Stimulated activated CD8-positive, alpha-beta memory T cell treated with anti-CD3 and anti-CD28 coated beads, Interleukin-12 subunit alpha, Interleukin-12 subunit beta, amount 100 ng/mL, for 4 hours (primary cell): ENCODE measurements around the gene KRT13.

Source experiments
- DNase-seq: peaks from one replicate; pipeline ENCODE4 v3.0.0-alpha.2; 2020; ENCODE audit warnings: low read depth

The KRT13 gene

DNA sequence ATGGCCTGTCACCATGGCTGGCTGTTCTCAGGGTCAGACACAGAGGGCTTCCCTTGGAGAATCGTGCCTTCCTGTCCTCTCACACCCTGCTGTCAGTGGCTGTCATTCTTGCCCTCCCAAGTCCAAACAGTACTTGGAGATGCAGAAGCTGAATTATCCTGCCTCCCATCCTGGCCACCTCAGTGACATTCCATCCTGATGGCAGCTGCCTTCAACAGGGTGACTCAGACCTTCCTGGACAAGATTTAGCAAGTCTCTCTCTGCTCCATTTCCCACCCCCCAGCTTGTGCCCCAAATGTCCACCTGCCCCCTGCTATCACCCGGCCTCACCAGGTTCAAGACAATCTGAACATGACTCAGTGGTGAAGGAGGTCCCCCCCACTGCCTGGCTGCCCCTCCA is 10.9 kb downstream of the KRT13 start:
- no peak for DNase-seq

DNA sequence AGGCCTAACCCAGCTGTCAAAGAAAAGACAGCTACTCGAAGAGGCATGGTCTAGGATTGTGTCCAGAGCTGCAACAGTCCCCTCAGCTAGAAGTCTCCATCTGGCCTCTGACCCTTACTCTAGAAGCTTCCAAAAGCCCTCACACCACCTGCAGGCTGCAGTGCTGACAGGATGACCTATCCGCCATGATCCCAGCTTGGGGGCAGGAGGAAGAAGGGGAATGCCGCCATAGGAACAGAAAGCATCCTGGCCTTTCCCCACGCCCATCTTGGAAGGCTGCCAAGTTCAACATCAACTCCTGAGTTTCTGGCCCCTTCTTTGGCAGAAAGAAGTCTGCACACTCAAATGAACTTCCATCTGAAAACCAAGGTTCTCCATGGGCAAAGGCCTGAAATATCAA is 12.6 kb downstream of the KRT13 start:
- DNase-seq = no peak

DNA sequence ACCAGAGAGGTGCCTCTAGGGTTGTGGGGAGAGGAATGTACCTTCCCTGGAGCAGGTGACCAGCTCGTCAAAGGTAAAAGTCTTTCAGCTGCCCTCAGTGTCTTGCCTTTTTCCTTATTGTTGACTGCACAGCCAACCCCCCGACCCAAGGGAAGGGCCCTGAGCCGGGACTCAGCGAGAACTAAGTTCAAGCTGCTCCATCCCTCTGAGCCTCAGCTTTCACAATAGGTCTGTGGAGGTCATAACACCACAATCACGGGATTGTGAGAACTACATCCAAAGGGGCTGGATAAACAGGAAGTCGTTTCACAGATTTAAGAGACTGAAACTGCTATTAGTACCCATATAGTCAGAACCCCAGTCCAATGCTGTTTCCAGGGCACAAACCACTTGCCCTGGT is 13.1 kb downstream of the KRT13 start:
- DNase-seq = no peak

DNA sequence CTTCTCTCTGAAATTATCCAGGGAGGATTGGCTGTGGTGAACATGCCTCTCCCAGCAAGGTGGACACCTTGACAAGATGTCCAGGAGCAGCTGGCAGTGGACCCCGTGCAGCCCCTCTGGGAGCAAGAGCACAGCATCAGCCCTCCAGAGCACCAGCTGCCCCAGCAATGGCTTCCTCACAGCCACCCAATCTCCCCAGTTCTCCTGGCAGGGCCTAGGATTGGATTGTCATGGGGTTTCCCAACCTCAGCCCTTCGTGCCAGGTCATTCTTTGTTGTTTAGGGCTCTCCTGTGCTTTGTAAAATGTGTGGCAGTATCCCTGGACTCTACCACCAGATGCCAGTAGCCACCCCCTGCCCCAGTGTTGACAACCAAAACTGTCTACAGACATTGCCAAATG is 13.9 kb downstream of the KRT13 start:
- DNase-seq = no peak

DNA sequence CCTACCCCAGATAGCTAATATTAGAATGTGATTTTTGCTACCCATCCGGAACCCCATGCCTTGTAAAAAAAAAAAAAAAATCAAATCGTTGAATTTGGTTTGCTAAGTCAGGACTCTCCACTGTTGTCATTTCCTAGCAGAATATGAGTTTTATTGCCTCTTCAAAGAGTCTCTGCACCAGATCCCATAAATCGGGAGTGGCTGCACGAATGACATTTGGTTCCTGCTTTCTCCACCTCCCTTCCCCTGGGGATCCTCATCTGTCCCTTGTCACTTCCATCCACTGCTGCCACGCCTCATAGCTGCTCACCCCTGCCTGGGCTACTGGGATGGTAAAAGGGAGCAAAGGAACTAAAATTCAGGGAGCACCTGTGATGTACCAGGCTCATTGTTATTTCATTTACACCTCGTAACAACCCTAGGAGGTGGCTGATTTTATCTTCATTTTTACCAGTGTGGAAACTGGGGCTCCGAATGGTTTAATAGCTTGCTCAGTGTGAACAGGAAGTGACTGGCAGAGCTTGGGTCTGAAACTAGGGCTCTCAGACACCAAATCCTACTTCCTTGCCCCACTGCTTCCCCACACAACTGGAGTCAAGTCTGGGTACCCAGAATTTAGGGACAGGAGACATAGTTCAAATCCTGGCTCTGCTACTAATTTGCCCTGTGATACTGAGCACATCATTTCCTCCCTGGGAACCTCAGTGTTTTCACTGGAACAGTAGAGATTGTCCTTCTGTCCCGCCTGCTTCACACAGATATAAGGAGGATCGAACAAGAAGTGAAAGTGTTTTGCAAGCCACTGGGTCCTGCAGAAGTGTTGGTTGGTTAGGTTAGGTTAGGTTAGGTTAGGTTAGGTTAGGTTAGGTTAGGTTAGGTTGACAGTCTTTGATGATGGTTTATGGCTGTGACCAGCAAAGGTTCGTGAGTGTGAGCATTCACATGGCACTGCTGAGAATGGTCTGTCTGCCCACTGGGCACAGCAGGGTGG is 15.1 kb downstream of the KRT13 start:
- no peak for DNase-seq

DNA sequence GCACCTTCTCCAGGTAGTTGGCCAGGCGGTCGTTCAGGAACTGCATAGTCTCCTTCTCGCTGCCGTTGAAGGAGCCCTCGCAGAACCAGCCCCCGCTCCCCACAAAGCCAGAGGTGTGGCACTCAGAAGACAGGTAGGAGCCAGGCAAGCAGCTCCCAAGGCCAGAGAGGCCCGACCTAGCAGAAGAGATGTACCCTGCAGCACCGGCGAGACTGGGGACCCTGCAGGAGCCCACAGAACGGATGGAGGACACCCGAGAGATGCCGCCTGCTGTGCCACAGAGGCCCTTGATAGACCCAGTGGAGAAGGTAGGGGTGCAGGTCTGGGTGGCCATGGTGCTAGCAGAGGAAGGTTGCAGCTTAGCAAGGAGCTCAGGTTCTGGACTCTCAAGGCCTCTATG is 15.9 kb downstream of the KRT13 start, which contains the start of gene KRT36:
Gene KRT36, minus strand, starts transcription at position 380 of the 400 bp plus-strand sequence. Its CDS starts 46 bp downstream, at position 334.
- DNase-seq = no peak

DNA sequence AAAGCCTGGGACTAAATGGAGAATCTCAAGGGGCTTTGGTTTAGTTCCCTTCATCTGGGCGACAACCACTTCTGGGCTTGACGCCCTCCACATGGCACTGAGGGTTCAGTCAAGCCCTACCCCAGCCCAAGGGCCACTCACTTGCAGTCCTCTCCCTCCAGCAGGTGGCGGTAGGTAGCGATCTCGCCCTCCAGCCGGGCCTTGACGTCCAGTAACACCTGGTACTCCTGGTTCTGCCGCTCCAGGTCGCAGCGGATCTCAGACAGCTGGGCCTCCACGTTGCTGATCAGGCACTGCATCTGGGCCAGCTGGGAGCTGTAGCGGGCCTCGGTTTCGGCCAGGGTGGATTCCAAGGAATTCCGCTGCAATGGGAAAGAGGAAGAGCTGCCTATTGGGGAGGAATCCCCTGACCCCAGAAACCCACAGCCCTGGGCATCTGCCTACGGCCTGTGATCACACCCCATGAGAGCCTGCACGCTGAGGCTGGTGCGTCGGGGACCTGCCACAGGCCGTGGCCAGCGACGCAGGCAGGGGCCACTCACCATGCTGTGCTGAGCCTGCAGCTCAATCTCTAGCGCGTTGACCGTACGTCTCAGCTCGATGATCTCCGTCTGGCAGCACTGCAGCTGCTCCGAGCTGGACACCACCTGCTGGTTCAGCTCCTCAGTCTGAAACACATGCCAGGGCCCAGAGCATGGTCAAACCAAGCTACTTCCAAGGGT is 18.4 kb downstream of the KRT13 start:
- no peak for DNase-seq

DNA sequence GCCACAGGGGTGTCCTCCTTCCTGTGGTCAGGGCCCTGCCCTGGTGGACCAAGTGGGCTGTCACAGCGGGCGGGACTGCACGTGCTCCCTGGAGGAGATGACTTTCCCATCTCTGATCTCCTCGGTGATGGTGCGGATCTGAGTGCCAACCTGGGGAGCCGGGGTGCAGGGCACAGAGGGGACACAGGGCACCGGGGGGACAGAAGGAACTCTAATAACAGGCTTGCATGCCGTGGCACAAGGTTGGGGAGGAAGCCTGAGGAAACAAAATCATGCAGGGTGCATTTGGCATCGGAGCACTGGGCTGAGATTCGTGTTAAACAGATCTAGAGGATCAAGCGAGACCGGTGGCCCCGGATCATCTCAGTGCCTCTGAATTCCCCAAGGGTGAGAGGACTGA is 19.1 kb downstream of the KRT13 start:
- no peak for DNase-seq

DNA sequence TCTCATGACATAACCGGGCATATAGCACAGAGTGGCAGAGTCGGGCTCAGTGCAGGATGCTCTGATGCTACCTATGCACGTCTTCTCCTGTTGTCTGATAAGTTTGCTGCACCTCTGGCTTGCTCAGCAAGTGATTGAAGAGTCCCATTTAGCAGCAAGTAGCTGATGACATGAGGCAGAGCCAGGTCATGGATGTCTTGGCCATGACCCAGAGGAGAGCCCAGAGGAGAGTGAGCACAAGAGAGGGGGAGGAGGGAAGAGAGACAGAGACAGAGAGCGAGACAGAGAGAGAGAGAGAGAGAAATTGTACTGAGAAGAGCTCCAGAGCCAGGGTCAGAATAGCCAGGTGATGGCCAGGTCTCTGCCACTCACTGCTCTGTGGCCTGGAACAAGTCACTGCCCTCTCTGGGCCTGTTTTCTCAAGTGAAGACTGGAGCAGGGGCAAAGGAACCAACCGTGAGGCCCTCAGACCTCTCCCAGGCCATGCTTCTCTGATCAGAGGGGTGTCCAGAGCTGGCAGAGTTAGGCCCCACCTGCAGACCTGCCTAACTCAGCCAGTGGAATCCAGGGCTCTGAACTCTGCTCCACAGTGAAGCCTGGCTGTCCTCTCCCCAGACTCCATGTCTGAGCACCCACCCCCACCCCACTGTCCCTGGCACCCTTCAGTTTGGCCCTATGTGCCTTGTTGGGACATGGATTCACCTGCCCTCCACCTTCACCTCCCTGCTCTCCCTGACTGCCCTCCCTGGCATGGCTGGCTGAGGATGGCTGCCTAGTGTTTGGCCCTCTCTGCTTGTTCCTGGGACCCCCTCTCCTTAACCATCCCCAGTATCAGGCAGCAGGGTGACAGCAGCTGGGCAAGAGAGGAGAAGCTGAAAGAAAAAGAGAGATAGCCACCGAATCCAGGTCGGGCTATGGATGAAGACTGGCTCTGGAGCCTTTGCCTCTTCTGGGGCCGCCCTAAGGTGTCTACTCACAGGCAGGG is 20.2 kb downstream of the KRT13 start:
- no peak for DNase-seq

DNA sequence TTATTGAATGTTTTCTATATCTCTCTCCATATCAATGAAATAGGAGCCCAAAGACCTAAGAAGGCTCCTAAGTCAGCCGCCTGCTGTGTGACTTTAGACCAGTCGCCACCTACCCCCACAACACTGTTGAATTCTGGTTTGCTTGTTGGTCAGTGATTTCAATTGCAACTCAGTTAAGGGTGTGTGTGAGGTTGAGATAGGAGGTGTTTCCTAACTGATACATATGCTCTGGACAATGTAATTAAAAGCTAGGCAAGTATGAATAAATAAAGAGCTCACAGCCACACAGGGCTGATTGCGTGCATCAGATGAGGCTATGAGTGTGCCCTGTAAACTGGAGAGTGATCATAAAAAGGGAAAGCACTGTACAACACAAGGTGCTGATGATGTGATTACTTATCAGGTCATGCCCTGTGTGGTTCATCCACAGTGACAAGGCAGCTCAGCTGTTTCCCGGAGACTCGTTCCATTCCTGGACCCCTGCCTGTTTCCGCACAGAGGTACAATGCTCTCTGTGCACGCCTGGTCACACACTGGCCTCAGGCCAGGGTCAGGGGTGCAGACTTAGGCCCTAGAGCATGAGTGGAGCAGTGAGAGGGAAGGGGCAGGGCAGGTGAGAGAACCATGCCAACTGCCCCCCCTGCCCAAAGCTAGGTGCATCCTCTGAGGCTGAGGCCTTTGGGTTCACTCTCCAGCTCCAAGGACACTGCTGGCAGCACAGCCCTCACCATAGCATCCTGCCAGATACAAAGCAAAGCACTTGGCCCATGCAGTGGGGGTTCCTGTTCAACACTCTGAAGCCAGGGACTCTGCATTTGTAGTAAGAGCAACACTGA is 21.2 kb downstream of the KRT13 start:
- no peak for DNase-seq

DNA sequence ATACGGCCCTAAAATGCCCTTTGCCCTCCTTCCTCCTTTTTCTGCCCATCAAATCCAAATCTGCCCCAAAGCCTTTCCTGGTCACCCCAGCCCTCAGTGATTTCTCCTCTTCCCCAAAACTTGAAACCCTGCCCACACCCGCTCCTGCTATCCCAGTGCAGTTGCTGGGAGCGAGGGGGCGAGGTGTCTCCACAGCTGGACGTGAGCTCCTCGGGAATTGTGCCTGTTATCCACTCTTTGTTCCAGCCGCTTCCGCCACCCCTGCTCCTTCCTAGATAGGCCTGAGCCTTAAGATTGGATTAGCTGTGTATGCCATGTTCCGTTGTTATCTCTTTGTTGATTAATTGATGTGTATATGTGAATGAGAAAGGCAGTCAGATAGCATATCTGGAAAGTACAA is 21.9 kb downstream of the KRT13 start:
- no peak for DNase-seq

DNA sequence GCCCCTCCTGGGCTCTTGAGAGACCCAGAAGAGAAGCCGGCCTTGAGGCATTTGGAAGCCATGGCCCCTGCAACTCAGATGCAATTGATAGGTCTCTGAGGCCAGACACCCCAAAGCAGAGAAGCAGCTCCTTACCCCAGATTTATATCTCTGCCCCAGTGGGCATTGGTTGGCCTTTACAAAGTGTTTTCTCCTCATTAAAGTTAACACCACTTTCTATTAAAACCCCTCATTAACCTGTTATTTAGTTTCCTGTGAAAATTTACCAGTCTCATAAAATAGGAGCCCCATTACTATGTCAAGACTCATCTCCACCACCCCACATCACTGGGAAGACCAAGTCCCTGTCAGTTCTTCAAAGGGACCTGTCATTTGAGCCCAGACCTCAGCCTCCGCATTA is 24.4 kb downstream of the KRT13 start, which contains the start of gene KRT35:
Gene KRT35, minus strand, starts transcription at position 116 of the 400 bp plus-strand sequence. Its CDS starts 54 bp downstream, at position 62.
- no peak for DNase-seq

DNA sequence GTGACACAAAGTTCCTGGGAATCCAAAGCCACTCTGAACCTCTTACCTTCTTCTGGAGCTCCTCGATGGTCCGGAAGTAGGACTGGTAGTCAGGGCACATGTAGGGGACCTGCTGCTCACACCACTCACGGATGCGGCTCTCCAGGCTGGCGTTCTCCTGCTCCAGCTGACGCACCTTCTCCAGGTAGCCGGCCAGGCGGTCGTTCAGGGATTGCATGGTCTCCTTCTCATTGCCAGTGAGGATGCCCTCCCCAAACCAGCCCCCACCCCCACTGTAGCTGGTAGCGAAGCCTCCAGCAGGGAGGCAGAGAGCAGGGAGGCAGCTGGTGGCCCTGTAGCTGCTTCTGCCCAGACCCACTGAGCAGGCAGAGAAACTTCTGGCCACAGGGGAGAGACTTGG is 24.8 kb downstream of the KRT13 start:
- DNase-seq = no peak

DNA sequence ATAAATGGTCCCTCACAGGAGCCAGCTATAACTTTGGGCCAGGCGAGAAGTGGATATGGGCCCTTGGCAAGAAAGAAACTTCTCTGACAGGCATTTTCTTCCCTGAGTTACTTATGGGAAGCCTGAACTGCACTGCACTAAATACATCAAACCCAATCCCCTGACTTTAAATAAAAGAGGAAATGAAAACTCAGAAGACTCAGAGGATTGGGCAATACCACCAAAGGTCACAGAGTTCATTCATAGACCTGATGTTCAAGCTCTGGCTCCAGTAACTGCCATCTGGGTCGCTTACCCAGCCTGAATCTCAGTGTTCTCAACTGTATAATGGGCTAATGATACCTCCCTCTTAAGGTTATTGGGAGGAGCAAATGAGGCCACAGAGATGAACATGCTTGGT is 25.3 kb downstream of the KRT13 start:
- no peak for DNase-seq

DNA sequence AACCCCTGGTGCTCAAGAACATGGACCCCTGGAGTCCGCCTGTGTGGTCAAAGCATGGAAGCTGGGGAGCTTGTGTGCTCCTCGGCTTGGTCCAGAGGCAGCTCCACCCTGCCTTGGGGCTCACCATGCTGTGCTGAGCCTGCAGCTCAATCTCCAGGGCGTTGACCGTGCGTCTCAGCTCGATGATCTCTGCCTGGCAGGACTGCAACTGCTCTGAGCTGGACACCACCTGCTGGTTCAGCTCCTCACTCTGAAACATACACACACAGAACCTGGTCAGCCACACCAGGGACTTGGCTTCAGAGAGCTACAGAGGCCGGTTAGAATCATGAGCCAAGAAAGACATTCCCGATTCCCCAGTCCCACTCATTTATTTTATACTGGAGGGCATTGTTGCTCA is 27.2 kb downstream of the KRT13 start:
- no peak for DNase-seq

DNA sequence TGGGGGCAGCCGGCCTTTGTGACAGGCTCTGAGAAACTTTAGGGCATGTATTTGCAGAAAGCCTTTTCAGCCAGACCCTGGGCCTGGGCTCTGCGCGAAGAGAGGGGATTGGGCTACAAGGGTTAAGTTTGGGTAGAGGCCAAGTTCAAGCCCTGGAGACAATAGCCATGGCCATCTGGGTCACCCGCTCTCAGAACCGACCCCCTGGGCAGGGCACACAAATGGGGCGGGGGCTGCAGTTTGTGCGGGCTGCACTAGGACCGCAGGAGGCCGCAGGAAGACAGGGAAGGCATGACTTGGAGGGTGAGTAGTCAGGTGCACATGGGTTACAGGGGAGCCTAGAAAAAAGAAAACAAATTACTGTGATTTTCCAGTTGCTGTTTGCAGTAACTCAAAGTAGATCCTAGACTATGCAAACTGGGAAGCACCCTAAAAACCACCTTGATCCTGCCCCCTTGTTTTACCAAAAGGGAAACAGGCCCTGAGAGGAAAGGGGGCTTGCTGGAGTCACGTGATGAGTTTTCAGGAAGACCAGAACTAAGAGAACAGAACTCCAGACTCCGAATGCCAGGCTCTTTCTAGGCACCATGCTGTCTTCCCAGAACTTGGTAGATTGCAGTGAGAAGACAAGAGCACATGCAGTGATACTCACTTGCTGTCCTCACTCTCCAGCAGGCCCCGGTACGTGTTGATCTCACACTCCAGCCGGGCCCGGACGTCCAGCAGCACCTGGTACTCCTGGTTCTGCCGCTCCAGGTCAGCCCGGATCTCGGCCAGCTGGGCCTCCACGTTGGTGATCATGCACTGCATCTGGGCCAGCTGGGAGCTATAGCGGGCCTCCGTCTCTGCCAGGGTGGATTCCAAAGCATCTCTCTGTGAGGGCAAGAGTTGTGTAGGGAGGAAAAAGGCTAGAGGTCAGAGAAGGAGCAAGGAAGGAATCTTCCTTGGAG is 28.3 kb downstream of the KRT13 start:
- no peak for DNase-seq

DNA sequence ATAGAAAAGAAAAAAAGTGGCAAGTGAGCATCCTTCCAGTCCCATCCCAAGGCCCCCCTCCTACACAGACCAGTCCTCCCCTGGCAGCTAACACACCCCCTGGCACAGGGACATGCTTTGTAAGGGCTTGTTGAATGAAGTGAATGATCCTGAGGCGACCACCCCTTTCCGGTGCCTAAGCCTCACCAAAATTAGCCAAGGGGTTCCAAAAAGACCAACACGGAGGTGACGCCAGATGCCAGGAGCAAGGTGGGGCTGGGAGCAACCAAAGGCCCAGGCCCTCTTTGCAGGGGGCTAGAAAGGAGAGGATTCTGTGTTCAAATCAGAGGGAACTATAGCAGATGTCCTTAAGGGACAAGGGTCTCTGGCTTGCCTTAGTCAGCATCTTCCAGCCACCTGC is 30.0 kb downstream of the KRT13 start:
- DNase-seq = no peak

DNA sequence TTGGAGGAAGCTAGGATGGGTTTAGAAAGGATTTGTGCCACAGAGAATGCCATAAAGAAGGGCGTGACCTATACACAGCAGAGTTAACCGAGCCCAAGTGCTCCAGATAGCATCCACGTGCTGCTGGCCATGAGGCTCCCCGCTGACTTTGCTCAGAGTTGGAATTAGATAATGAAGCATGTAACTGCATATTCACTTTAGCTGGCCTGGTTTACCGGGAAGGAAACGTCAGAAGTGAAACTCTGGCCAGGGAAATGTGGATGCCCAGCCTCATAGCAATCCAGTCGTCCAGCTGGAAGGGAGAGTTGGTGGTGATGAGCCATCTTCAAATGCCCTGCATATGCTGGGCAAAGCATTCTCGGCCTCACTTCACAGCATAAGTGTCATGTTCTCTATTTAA is 30.5 kb downstream of the KRT13 start:
- no peak for DNase-seq

DNA sequence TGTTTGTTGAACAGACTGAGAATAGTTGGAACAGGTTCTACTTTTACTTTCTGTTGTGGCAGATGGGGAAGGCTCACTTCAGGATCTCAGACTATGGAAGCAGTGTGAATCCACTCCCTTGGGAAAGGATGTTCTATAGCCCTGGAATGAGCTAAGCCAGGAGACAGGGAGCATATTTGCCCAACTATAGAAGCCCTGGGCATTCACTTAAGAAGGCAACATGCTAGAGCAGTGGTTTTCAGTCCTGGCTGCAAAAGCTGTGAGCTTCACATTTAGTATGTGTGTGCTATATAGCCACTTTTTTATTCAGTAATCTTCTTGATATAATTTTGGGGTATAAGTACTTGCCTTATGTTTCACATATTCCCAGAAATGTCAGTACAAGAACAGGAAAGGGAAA is 37.1 kb downstream of the KRT13 start:
- no peak for DNase-seq

DNA sequence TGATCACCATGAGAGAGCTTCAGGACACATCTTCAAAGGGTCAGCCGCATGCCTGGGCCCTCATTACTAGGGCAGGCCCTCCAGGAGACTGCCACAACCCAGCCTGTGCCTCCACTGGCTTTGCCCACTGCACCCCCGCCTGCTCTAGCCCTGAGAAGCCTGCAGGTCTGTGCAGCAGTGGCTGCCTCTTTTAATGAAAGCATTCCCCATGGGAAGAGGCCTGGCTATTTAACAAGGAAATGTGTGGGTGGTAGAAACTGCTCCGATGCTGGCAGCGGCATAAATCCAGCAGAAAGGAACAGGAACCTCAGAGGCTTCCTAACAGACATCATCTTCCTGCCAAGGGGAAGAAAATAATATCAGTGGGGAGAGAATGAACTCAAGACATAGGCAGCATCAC is 37.9 kb downstream of the KRT13 start:
- DNase-seq = no peak
